Activated T-cell treated with anti-CD3 and anti-CD28 coated beads, Interleukin-2, amount 50 U/mL, for 24 hours (primary cell): ENCODE results near the gene APBA1.

ENCODE experiments used
- DNase-seq: peaks from one replicate; pipeline ENCODE4 v3.0.0-alpha.2; 2020
- H3K27ac Mint-ChIP-seq: 2 replicates; pipeline ENCODE4 v1.8.0; 2020; ENCODE audit warnings: mild to moderate bottlenecking, mixed read lengths
- H3K27me3 Mint-ChIP-seq: 2 replicates; pipeline ENCODE4 v1.8.0; 2020; ENCODE audit warnings: mixed read lengths
- H3K36me3 Mint-ChIP-seq: 2 replicates; pipeline ENCODE4 v1.8.0; 2020; ENCODE audit warnings: low read depth, mixed read lengths
- H3K4me1 Mint-ChIP-seq: 2 replicates; pipeline ENCODE4 v1.8.0; 2020; ENCODE audit warnings: low read depth, mixed read lengths
- H3K4me3 Mint-ChIP-seq: 2 replicates; pipeline ENCODE4 v1.8.0; 2020; ENCODE audit warnings: mild to moderate bottlenecking, moderate library complexity, mixed read lengths
- H3K9me3 Mint-ChIP-seq: 2 replicates; pipeline ENCODE4 v1.8.0; 2020; ENCODE audit warnings: mixed read lengths

Gene APBA1

GRCh38 chr9:69559126-69559525 is 113.0 kb downstream of the APBA1 start:
- H3K27ac Mint-ChIP-seq: no peak overlapping the region
- H3K4me1 Mint-ChIP-seq: no peaks in the 10 kb centered on the region
- no peak overlapping the region for H3K4me3 Mint-ChIP-seq
- peaks cover 9% of the 10 kb centered on the region for H3K27me3 Mint-ChIP-seq
- DNase-seq: no peak
- H3K36me3 Mint-ChIP-seq: no peaks in the 10 kb centered on the region
- H3K9me3 Mint-ChIP-seq: no peaks in the 10 kb centered on the region

GRCh38 chr9:69556707-69557106 is 115.5 kb downstream of the APBA1 start:
- Mint-ChIP-seq H3K4me3 (no peak overlapping the region), H3K9me3 (no peaks in the 10 kb centered on the region), H3K27me3 (peaks cover 28% of the 10 kb centered on the region), H3K27ac (no peak overlapping the region), H3K36me3 (no peaks in the 10 kb centered on the region), H3K4me1 (no peaks in the 10 kb centered on the region)
- DNase-seq: no peak

- peaks cover 25% of the 10 kb centered on the region for H3K27me3 Mint-ChIP-seq
- no peaks in the 10 kb centered on the region for H3K4me1 Mint-ChIP-seq
- no peak overlapping the region for H3K27ac Mint-ChIP-seq
- H3K36me3 Mint-ChIP-seq: no peaks in the 10 kb centered on the region
- DNase-seq: no peak
- H3K4me3 Mint-ChIP-seq: no peak overlapping the region
- H3K9me3 Mint-ChIP-seq: no peaks in the 10 kb centered on the region
Observed at GRCh38 chr9:69555802-69556201, 116.4 kb downstream of the APBA1 start.

DNA sequence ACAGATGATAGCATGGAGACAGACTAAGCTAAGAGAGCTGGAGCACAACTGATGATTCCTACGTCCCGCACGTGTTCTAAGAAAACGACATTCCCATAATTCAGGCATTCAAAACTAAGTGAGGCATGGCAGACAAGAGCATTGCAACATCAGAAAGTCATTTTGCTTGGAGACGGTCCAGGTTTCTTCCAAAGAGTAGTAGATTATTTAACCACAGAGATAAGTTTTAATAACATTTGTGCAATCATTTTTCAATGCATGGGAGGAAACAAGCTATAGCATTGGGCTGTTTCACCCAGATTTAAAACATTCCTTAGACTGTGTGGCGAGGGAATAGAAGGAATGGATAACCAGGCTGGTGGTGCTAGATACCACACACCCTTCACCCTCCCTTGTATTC is 117.2 kb downstream of the APBA1 start:
- Mint-ChIP-seq H3K27ac (no peak overlapping the region), H3K4me1 (no peaks in the 10 kb centered on the region), H3K27me3 (peaks cover 33% of the 10 kb centered on the region), H3K36me3 (no peaks in the 10 kb centered on the region), H3K4me3 (no peak overlapping the region), H3K9me3 (no peaks in the 10 kb centered on the region)
- no peak for DNase-seq

DNA sequence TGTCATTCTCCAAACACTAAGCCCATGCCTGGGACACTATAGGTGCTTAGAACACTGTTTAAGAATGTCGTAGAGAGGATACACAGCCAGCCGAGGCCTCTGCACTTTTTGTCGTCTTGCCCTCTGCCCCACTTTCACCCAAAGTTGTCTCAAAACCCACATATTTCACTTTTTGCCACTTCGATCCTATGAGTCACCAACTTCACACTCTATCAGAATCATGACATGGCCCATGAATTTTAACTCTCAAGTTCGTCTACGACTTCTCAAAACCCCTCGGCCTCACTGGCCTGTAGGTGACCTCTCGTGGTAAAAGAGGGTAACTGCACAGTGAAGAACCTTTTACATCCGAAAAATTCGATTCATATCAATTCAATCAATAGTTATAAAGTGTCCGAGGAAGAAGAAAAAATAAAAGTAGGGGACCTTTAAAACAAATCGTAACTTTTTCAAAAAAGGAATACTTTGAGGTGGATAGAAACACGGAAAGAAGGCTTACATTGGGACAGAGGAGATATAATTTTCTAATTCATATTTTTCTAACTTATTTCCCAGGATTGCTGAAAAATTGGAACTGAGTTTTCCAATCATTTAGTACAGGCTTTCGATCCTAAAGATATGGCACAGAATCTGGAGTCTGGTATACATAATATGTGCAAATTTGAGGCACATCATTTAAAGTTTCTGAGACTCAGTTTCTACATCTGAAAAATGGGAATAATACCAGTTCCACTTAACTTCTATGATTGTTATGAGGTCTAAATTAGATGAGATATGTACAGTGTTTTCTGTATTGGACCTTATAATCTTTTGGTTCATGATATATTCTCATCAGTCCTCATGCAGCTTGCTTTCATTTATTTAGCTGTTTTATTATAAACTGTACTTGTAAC is 122.6 kb downstream of the APBA1 start:
- Mint-ChIP-seq H3K9me3 (no peaks in the 10 kb centered on the region), H3K36me3 (no peaks in the 10 kb centered on the region), H3K27ac (no peak overlapping the region), H3K27me3 (peaks cover 43% of the 10 kb centered on the region), H3K4me1 (peaks cover 4% of the 10 kb centered on the region), H3K4me3 (no peak overlapping the region)
- no peak for DNase-seq

DNA sequence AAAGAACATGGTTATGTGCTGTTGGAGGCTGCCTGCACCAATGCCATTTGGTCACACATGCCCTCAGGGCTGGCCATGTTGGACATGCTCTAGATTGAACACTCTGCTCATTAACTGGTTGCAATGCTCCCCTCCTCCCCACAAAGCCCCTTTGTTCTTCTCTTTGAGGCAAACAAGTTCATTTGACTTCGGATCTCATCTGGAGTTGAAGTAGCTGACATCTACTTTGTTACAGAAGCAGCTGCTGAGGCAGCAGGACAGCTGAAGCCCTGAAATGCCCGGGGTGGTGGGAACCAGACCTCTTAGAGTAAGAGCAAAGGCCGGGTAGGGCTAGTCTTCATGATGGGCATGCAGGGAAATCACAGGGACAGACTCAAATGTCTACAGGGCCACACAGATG is 123.5 kb downstream of the APBA1 start:
- Mint-ChIP-seq H3K27me3 (peaks cover 42% of the 10 kb centered on the region), H3K4me3 (no peak overlapping the region), H3K36me3 (no peaks in the 10 kb centered on the region), H3K4me1 (peaks cover 4% of the 10 kb centered on the region), H3K27ac (no peak overlapping the region), H3K9me3 (no peaks in the 10 kb centered on the region)
- DNase-seq: no peak

DNA sequence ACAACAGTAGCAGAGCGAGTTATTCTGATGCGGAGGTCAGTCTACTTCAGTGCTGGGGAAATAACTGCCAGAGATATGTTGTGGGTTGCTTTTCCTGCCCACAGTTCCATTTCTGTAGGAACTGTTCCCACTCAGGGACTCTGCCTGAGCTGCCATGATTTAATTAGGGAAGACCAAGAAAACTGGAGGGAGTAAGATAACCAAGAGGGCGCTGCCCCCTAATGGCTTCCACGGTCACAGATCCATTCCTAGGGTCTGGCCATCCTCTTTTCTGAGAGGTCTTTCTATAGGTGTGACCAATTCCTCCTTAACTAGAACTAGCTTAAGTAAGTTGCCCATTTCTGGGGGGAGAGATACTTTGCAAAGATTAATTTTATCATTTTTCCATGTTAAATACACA is 125.9 kb downstream of the APBA1 start:
- no peak overlapping the region for H3K4me3 Mint-ChIP-seq
- H3K27me3 Mint-ChIP-seq: peaks cover 22% of the 10 kb centered on the region
- H3K36me3 Mint-ChIP-seq: no peaks in the 10 kb centered on the region
- DNase-seq: no peak
- H3K9me3 Mint-ChIP-seq: no peaks in the 10 kb centered on the region
- peaks cover 4% of the 10 kb centered on the region for H3K4me1 Mint-ChIP-seq
- H3K27ac Mint-ChIP-seq: no peak overlapping the region

GRCh38 chr9:69542942-69543704 is 129.0 kb downstream of the APBA1 start:
- Mint-ChIP-seq H3K36me3 (no peaks in the 10 kb centered on the region), H3K27me3 (peaks cover 7% of the 10 kb centered on the region)

GRCh38 chr9:69542058-69542457 is 130.1 kb downstream of the APBA1 start:
- Mint-ChIP-seq H3K27me3 (no peaks in the 10 kb centered on the region), H3K4me3 (no peak overlapping the region), H3K27ac (no peak overlapping the region), H3K36me3 (no peaks in the 10 kb centered on the region), H3K4me1 (no peaks in the 10 kb centered on the region), H3K9me3 (no peaks in the 10 kb centered on the region)
- no peak for DNase-seq

More at GRCh38 chr9:69542942-69543704, 129.0 kb downstream of the APBA1 start:
- Mint-ChIP-seq H3K27ac (no peak overlapping the region), H3K9me3 (no peaks in the 10 kb centered on the region), H3K4me1 (no peaks in the 10 kb centered on the region), H3K4me3 (no peak overlapping the region)
- no peak for DNase-seq

DNA sequence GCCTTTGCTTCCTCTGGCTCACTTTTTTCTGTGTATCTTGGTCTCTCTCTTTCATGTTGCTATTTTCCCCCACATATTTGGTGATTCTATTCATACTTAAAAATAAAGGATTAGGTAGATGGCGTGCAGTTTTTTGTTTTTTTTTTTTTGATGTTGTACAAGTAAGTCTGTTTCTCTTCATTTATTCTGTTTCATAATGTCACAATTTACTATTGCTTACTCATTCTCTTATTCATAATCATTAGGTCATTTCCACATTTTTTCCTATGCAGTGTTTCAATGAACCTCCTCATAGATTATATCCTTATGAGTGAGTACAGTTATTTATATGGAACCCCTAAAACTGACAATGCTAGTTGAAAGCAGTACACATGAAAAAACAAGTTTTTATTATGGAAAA is 136.3 kb downstream of the APBA1 start:
- H3K4me3 Mint-ChIP-seq: no peak overlapping the region
- no peaks in the 10 kb centered on the region for H3K9me3 Mint-ChIP-seq
- H3K27me3 Mint-ChIP-seq: peaks cover 4% of the 10 kb centered on the region
- no peak for DNase-seq
- no peaks in the 10 kb centered on the region for H3K36me3 Mint-ChIP-seq
- no peaks in the 10 kb centered on the region for H3K4me1 Mint-ChIP-seq
- H3K27ac Mint-ChIP-seq: no peak overlapping the region

DNA sequence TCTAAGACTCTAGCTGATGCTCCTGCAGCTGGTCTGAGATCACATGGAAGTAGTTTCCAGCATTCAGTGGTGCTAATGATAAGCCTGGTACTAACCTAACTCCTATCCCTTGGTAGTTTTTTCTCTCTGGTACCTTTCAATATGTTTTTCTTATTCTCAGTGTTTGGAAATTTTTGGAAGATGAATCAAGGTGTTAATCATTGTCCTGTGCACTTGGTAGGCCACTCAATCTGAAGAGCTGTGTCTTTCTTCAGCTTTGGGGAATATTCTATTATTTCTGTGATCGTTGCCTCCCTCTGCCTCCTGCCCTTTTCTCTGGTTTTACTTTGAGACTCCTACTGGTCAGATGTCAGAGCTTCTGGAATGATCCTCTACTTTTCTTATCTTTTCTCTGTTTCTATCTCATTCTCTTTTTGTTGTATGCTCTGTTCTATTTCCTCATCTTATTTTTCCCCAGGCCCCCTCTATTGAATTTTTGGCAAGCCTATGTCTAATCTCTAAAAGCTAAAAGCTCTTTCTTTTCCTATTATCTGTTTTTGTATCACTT is 136.8 kb downstream of the APBA1 start:
- Mint-ChIP-seq H3K36me3 (no peaks in the 10 kb centered on the region), H3K4me3 (no peak overlapping the region), H3K4me1 (no peaks in the 10 kb centered on the region), H3K27me3 (peaks cover 4% of the 10 kb centered on the region), H3K27ac (no peak overlapping the region), H3K9me3 (no peaks in the 10 kb centered on the region)
- no peak for DNase-seq

DNA sequence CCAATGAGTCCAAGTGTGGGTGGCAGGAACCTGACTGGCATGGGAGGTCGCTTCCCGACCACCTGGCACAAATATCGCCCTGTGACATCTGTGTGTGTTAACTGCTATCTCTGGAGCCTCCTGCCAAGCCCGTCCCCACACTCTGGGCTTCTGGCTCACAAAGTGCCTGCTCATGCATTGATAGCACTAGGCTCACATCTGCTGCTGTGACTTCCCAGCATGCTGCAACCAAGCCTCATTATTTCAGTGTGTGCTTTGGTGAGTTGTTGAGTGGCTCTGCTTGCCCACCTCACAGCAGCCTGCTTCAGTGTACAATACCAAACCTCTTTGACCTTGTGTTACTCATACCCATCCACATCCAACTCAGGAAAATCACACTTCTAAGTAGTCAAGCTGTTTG is 139.8 kb downstream of the APBA1 start:
- H3K27ac Mint-ChIP-seq: no peak overlapping the region
- H3K4me3 Mint-ChIP-seq: no peak overlapping the region
- peaks cover 6% of the 10 kb centered on the region for H3K27me3 Mint-ChIP-seq
- no peak for DNase-seq
- peaks cover 3% of the 10 kb centered on the region for H3K9me3 Mint-ChIP-seq
- H3K36me3 Mint-ChIP-seq: no peaks in the 10 kb centered on the region
- H3K4me1 Mint-ChIP-seq: no peaks in the 10 kb centered on the region

DNA sequence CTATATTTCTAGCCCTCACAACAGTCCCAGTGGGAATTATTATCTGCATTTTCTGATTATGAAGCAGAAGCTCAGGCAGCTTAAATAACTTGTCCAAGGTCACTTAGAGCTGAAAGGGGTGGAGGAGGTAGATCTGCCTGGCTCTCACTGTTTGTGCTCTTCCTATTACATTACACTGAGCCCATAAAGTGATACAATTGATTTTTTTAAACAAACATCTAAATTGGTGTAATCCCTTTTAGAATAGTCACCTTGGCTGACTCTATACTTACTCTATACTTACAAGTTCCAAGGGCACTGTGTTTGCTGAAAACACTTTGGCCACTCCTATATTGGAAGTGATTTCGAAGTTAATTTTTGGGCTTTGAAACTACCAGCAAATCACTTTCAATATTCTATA is 144.7 kb downstream of the APBA1 start:
- Mint-ChIP-seq H3K27ac (no peak overlapping the region), H3K9me3 (peaks cover 15% of the 10 kb centered on the region), H3K4me1 (no peaks in the 10 kb centered on the region), H3K4me3 (no peak overlapping the region), H3K36me3 (no peaks in the 10 kb centered on the region), H3K27me3 (peaks cover 6% of the 10 kb centered on the region)
- DNase-seq: no peak

GRCh38 chr9:69526699-69527098 is 145.5 kb downstream of the APBA1 start:
- Mint-ChIP-seq H3K9me3 (peaks cover 15% of the 10 kb centered on the region), H3K36me3 (no peaks in the 10 kb centered on the region), H3K4me1 (no peaks in the 10 kb centered on the region), H3K4me3 (no peak overlapping the region), H3K27me3 (peaks cover 6% of the 10 kb centered on the region), H3K27ac (no peak overlapping the region)
- no peak for DNase-seq
